GF-D8 (cell line): ENCODE data around the gene RHOH.
"Not testable (repeated sequence)": the region's sequence is repeated elsewhere in the genome, so short reads cannot be mapped to it uniquely, and the experiment has no call there.

Experiments
- DNase-seq: peaks from one replicate; lab custom pipeline; 2025; lab: John Stamatoyannopoulos, UW

The RHOH gene, protein sequence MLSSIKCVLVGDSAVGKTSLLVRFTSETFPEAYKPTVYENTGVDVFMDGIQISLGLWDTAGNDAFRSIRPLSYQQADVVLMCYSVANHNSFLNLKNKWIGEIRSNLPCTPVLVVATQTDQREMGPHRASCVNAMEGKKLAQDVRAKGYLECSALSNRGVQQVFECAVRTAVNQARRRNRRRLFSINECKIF

DNA sequence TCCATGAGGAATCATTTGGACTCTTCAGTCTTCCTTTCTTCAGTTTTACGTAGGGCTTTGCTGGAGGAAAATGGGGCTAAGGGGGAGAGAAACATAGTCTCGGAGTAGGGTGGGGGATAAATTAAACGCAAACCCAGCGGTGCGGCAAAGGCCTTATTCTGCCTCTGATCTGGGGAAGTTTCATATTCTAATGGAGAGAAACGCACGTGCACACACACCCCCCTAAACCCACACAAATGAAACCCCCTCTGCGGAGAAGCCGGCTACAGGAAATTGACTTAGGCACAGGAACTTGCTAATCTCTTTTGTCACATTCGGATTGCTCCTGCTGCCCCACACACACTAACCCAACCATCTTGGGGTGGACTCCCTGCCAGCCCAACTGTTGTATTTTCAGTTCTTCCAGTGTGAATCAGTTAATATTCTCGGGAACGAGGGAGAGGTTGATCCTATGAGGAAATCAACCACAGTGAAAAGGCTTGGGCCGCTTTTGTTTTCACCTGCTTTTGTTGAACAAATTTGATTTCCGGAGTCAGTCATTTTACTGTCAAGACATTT lies at the start of gene RHOH:
TSS of gene RHOH (plus strand) at position 308 of the 558 bp plus-strand sequence. CDS start 46,356 bp downstream, outside the sequence.
- peak; percentile 77 for DNase-seq

DNA sequence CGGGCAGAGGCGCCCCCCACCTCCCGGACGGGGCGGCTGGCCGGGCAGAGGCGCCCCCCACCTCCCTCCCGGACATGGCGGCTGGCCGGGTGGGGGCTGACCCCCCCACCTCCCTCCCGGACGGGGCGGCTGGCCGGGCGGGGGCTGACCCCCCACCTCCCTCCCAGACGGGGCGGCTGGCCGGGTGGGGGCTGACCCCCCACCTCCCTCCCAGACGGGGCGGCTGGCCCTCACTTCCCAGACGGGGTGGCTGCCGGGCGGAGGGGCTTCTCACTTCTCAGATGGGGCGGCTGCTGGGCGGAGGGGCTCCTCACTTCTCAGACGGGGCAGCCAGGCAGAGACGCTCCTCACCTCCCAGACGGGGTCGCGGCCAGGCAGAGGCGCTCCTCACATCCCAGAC lies 49.3 kb upstream of the RHOH start:
- not testable (repeated sequence) for DNase-seq

DNA sequence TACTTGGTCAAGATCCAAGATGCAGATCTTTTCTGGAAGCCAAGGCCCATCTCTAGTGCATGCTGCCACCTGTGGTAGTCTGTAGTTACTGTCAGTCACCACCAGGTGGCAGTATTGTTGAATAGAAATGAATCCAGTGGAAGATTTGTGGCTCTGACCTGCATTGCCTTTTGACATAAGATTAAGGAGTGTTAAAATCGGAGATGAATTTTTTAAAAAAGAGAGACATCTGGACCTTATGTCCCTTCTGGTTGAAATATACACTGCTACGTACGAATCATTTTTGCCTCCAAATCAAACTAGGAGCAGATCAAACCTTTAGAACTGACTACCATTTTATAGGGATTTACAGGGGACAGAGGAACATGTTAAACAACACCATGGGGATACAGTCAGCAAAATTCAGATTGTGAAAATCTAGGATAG lies 46.9 kb upstream of the RHOH start:
- DNase-seq = peak; percentile 52

DNA sequence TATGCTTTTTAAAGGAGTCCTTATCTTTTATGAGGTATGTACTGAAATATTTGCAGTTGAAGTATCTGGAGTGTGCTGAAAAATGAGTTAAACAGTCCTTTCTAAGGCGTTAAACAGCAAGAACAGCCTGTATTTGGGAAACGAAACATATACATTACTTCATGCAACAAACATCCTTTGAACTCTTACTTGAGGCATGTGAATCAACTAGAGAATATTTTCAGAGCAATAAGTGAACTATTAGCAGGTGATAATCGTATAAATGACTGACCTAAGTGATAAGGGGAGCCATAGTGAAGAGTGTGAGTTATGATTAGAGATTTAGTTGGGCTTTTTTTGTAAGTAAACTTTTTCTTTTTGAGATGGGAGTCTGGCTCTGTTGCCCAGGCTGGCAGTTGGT lies 45.9 kb upstream of the RHOH start:
- DNase-seq = no peak

DNA sequence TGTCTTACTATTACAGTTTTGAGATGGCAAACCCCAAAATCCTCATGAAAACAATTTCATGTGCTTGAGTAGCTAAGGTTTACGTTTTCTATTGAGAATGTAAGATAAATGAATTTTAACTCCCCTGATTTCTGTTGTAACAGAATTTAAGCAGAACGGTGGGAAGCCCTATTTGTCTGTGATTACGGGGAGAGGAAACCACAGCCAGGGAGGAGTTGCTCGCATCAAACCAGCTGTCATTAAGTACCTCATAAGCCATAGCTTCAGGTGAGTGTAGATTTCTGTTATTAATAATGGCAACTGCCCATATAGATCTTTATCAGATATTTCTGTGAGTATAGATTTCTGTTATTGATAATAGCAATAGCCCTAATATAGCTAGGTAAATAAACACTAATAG lies 44.2 kb upstream of the RHOH start:
- DNase-seq = no peak

DNA sequence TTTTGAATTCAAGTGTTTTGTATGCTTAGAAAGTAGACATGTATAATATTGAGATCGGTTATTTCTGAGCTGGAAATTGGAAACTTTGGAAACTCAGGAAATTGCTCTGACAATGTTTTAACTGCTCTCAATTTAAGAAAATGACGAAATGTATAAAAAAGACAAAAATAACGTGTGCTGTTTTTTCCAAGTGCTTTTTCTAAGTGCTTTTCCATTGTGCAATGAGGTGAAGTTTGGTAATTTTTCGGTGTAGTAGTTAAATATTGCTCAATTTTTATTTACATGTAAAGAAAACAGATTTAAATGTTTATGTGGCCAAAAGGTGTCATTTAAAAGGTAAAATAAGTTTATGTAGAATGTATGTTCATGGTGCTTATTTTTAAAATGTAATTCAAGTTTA lies 39.4 kb upstream of the RHOH start:
- peak; percentile 69 for DNase-seq

DNA sequence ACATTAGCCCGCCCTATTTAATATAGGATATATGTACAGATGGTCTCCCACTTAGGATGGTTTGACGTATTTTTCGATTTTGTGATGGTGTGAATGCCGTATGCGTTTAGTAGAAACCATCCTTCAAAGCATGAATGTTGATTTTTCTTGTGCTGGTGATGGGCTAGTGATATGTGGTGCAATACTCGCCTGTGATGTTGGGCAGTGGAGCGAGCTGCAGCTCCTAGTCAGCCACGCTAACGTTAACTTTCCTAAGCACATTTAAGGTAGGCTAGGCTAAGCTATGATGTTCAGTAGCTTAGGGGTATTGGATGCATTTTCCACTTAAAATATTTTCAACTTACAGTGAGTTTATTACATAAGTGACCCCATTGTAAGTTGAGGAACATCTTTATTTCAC lies 36.6 kb upstream of the RHOH start:
- DNase-seq = no peak

DNA sequence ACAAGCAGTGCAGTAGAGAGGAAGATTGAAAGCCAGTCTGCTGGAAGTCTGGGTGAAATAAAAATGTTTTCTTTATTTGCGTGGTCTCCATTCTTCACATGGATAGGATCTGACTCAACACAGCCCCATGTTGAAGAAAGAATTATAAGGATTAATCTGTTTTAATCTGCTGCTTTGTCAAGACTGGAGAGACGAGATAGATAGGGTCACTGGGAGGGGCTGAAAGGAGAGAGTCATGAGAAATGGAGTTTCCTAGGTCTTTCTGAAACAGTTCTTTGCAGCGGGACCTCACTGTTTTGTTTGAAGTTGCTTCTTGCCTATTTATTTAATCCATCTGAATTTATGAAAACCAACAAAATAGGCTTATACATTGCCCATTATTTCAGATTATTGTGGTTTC lies 32.4 kb upstream of the RHOH start:
- no peak for DNase-seq

DNA sequence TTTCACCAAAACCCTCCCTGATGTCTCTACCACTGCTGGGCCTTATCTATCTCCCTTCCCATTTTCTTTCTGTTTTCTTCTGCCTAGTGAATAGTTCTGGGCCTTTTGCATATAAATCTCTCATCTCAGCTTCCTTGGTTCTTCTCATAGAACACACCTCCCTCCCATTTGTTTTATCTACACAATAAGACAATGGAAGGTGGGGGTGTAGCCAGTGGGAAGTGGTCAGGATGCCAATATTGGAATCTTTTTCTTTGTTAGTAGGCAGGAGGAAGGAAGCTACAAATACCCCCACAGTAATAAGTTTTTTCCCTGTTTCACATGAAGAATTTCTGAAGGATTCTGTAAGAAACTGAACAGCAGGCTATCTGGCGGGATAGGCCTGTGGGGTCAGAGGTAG lies 30.9 kb upstream of the RHOH start:
- DNase-seq = no peak

DNA sequence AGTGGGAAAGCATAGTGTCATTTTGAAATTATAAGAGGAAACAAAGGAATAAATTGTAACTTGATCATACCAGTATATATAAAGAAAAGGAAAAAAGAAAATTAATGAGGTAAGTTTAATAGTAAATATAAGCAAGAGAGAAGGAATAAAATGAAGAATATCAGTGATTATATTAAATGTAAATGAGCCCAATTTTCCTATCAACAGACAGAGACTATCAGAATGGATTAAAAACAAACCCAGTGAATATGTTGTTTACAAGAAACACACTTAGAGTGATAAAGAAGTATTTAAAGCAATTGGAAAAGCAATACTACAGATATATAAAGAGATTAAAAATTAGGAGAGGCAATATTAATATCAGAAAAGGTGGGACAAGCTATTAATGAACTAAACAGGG lies 28.8 kb upstream of the RHOH start:
- DNase-seq = no peak

DNA sequence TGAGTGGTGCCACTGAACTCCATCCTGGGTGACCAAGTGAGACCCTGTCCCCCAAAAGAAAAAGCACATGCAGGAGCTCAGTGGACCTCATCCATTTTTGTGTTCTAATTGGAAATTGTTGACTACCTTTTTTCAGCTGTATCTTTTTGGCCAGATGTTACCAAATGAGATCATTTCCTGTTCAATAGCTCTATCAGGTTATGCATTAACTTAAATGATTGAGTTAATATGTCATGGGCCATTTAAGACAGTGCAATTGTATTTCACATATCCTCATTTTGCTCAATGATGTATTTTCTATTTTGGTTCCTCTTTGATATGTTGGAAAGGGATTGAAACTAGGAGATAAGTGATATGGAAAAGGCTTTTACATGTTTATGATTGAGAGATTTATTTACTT lies 26.2 kb upstream of the RHOH start:
- DNase-seq = no peak

DNA sequence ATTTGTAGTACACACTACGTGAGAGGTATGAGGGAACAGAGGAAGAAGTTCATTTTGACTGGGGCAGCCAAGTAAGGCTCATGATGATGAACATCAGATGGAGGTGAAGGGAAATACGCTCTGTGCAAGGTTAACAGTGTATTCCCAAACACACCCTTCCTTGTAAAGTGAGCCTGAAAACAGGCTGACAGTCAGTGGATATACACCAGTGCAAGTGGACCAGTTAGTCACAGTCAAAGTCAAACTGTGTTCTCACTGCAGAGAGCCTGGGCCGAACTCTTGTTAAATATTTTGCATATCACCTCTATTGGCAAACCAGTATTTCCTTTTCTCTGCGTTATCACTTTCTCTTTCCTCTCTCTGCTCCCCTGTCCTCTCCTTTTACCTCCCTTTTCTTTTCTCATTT lies 23.4 kb upstream of the RHOH start:
- DNase-seq = no peak

DNA sequence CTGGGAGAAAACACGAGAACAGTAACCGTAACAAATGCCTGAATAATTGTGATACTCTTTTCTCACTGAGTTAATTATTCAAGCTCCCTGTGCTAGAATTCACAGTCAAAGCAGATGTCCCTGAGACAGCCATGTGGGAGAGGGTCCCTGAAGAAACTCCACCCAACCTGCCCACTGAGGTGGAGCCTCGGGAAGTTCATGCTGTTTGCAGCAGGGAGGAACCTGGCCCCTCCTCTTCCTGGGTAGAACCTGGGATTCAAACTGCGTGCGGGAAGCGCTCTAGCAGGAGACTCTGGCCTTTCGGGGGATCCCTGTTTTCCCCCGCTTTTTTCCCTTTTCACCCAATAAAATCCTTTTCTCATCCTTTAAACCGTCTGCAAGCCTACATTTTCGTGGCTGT lies 20.2 kb upstream of the RHOH start:
- DNase-seq = no peak

DNA sequence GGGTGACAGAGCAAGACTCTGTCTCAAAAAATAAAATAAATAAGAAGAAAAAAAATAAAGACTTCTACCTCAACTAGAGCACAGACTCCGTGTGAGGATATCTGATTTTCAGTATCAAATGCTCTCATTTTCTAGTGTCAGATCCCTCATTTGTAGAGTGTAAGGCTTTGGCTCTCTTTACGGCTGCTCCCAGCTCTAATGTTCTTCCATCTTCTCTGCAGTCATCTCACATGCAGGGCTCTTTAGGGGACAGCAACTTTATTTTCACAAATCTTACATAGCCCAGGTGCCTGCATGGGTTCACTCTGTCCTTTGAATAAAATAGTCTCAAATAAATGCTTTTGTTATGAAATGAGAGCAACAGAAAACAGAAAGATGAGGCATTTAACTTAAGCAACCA lies 19.2 kb upstream of the RHOH start:
- no peak for DNase-seq

DNA sequence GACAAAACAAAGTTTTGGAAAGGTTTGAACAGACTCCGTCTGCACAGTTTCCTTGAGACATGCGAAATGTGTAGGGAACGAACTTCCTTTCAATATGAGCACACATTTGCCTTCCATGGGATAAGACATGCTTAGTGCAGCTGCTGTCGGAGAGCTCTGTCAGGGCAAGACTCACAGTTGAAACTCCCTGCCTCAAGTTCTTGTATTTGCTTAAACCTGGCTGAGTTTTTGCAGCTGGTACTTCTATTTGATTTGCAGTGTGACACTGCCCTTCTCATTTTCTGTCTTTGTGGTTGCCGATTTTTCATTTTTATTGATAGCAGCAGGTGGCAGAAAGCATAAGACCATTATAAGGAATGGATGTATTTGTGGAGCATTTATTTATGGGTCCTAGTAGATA lies 18.2 kb upstream of the RHOH start:
- no peak for DNase-seq

DNA sequence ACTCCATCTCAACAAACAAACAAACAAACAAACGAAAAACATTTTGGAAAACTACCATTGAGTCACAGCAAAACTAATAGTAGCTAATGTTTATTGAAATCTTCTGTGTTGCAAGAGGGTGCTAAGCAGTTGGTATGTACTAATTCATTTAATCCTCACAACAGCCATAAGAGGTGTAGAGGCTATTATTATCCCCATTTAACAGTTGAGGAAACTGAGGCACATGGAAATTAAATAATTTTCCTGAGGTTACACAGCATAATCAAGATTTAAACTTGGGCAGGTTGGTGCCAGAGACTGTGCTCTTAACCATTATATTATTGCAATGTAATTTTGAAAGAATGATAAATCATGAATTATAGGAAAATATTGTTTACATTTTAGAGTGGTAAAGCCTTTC lies 17.5 kb upstream of the RHOH start:
- no peak for DNase-seq

DNA sequence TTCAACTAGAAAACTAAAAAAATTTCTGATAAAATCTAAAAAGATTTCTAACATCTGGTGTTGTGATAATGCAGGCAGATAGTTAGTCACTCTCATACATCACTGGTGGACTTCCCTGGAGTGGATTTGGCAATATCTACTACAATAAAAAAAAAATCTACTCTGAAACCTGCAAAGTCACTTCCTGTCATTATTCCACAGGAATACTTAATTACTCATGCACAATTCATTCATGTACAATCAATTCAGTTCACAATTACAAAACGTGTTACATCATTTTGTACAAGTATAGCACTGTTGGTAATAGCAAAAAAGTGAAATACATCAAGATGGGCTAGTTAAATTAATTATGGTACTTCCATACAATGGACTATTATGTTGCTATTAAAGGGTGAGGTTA lies 16.5 kb upstream of the RHOH start:
- peak; percentile 34 for DNase-seq

DNA sequence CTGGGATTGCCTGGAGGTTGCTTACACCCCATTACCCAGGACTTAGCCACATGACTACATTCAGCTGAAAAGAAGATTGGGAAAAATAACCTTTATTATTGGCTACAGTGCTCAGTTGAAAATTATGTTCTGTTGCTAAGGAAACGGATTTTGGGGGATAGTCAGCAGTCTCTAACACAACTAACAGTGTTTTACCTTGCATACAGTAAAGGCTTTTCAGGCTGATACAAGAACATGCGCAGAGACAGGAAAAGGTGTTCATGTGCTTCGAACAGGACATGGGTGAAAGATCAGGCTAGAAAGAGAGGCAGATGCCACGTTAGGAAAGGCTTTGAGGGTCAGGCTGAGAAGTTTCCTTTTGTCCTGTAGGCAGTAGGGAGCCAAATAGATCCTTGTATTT lies 14.8 kb upstream of the RHOH start:
- DNase-seq = no peak

DNA sequence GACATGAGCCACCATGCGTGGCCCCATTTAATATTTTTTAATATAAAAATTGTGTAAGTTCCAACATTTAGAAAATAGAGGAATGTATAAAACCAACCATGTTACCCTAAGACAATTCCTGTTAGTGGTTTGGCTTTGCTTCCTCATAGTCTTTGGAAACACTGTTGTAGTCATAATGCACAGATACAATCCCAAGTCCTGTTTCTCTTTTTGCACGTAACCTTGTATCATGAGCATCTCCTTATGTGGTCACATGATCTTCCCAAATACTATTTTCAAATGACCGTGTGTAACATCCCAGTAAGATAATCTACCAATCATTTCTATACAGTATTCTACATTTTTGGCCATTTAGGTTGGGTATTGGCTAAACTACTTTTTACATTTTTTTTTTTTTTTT lies 13.9 kb upstream of the RHOH start:
- no peak for DNase-seq

DNA sequence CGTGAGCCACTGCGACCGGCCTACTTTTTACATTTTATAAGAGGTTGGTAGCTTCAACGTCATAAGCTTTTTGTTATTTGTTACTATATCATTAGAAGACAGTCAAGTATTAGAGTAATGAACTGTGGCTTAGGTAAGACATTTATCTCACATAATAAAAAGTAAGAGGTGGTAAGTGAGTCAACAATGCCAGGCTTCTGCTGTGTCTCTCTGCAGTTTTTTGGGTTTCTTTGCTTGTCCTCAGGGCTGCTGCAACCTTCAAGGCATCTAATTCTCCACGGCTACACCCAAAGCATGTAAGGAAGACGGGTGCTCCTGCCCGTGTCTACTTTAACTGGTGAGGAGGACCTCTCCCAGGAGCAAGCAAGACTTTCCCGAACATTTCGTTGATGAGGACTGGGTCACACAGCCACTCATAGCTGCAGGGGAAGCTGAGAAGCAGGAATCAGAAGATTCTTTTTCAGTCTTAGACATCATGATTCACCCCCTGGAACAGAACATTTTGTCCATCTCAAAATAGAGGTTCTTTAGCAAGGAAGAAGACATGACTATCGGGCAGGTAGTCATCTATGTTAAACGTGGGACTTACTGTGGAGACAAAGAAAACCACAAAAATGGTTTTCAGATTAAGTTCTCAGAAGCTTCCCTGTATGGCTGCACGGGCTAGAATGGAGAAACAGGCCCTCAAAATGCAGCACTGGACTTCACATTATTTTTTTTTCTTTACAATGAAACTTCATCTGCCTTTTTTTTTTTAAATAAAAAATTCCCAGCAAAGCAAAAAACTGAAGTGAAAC lies 13.0 kb upstream of the RHOH start:
- no peak for DNase-seq

DNA sequence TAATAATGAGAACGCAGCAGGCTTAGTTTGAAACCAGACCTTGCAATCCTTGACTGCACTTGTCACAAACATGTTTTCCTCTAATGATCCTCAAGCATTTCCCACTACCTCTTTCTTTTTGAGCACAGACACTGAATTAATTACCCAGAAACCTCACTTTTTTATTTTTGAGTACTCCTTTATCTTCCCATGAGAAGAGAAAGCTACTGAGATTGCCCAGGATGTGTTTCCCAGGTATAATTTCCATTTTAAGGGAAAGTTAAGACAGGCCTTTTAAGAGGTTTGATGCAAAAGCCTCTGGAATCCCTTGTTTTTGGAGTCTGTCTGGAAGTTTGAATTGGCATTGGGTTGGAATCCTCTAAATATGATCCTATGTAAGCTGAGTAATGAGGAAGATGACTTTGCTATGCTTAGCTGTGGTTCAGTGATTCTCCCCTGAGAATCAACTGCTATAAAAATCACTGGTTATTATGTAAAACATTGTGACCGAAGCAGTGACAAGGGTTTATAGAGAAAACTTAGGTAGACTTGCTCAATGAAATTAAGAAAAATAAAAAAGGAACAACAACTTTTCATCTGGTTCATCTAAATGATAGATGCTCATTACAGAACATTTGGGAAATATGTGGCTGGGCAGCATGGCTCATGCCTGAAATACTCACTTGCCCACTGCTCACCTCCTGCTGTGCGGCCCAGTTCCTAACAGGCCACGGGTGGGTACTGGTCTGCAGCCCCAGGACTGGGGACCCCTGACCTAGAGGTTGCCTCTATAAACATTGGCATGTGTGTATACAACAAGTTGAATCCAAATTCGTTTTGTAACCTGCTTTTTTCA lies 10.8 kb upstream of the RHOH start:
- no peak for DNase-seq

DNA sequence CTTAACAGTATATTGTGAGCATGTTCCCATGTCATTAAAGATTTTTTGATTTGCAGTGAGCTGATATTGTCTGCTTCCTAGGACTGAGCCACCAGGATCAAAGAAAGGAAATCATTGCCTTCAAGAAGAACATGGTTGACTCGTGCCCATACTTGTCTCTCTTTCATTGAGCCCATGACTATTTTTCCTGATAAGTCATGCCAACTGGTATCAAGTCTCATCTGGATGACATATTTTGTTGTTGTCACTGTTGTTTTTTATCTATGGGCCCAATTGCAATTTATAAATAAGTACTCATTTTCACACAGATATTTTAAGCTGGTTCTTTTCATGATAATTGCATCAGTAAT lies 10.2 kb upstream of the RHOH start:
- no peak for DNase-seq

DNA sequence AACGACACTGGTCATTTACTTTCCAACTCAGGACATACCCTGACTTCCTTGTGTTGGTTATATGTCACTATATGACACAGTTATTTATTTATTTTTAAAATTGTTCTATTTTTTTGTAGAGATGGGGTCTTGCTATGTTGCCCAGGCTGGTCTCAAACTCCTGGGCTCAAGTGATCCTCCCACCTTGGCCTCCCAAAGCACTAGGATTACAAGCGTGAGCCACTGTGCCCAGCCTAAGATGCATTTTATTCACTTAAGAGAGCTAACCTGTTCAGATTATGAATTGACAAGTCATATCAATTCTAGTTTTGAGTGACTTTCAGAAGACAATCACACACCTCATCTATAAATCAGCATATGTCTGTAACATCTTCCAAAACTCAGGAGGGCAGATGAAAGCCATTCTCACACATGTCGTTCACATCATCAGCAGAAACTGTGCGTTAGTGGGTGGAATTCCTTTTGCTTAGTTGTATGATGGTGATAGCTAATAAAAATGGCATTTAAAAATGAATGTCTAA lies 9.4 kb upstream of the RHOH start:
- no peak for DNase-seq
